Measurements from ENCODE around the gene CLN3.
"Not testable (repeated sequence)": the region's sequence is repeated elsewhere in the genome, so short reads cannot be mapped to it uniquely, and the experiment has no call there.

Gene CLN3

DNA sequence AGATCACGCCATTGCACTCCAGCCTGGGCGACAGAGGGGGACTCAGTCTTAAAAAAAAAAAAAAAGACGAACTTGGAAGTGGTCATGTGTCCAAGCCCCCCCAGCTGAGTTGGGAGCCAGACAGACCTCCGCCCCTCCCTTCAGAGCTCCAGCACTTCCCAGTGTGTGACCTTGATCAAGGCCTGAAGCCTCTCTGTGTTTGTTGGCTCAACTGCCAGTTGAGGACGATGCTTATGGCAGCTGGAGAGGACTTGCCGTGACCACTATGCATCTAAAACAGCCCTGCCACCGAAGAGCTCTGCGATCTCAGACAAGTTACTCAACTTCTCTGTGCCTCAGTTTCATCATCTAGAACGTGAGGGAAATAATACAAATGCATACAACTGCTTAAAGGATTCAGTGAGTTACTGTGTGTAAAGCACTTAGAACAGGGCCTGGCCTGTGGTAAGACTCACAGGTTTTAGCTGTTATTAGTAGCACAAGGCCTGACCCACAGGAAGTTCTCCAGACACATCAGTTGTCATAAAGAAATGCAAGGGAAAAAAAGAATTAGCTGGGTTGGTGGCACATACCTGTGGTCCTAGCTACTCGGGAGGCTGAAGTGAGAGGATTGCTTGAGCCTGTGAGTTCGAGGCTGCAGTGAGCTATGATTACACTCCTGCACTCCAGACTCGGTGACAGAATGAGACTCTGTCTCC, 21.8 kb upstream of the CLN3 start:
- no peak for DNase-seq (ENCODE audit: low read depth)

DNA sequence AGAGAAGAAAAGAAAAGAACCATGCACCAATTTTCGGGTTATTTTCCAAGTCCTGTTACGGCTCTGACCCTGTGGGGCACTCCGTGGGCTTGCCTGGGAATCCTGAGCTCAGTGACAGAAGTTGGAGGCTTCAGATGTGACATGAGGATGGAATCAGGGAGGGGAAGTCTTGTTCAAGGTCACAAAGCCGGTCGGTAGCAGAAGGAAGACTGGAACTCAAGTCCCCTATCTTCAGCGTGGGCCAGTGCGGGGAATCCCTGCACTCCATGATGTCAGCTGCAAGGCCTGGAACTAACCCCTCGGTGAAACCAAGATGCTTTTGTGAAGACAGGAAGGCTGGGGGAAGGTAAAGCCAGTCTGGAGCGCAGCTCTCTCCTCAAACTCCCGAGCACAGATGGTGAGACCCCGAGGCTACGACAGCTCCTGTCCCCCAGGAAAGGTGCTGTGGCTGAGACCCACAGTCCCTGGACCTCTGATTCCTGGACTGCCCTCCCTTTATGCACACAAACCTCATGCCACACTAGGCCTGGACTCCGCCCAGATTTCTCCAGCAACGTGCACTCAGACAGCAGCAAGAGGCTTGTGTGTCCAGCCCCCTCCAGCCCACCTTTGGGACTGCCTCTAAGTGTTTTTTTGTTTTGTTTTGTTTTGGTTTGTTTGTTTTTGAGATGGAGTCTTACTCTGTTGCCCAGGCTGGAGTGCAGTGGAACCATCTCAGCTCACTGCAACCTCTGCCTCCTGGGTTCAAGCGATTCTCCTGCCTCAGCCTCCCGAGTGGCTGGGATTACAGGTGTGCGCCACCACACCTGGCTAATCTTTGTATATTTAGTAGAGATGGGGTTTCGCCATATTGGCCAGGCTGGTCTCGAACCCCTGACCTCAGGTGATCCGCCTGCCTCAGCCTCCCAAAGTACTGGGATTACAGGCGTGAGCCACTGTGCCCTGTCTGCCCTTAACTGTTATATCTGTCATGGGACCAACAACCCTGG, 20.2 kb upstream of the CLN3 start:
- DNase-seq (ENCODE audit: low read depth): no peak

DNA sequence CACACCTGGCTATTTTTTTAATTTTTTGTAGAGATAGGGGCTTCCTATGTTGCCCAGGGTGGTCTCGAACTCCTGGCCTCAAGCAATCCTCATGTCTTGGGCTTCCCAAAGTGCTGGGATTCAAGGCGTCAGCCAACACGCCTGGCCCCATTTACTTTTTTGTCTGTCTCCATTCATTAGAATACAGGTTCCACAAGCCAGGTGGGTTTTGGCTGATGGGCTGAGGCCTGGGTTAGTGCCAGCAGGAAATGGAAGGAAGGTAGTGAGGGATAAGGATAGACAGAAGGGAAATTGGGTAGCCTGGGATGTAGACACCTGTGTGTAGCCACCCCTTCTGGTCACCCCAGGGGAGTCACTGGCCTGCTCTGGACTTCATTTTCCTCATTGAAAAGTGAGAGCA, 19.2 kb upstream of the CLN3 start:
- no peak for DNase-seq (ENCODE audit: low read depth)

DNA sequence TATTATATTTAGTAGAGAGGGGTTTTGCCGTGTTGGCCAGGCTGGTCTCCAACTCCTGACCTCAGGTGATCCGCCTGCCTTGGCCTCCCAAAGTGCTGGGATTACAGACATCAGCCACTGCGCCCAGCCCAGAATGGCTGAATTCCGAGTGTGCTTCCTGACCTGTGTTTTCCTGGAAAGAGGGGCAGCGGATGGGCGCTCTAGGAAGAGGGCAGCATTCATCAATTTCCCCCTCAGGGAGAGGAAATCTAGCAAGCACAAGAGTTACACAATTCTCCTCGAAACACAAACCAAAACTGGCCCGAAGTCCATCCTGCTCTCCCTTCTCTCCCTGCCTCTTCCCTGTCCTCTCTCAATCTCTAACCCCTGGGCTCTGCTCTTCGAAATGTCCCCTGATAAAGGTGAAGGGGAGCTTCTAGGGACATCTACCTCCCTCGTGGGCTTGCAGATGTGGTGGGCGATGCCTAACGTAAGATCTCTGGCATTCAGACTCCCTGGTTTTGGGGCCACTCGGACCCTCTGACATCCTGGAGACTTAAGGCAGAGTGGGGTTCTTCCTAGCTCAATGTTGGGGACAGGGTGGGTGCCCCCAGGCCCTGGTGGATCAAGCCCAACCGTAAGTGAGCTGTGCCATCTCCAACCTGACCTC, 13.7 kb upstream of the CLN3 start:
- DNase-seq (ENCODE audit: low read depth): no peak

DNA sequence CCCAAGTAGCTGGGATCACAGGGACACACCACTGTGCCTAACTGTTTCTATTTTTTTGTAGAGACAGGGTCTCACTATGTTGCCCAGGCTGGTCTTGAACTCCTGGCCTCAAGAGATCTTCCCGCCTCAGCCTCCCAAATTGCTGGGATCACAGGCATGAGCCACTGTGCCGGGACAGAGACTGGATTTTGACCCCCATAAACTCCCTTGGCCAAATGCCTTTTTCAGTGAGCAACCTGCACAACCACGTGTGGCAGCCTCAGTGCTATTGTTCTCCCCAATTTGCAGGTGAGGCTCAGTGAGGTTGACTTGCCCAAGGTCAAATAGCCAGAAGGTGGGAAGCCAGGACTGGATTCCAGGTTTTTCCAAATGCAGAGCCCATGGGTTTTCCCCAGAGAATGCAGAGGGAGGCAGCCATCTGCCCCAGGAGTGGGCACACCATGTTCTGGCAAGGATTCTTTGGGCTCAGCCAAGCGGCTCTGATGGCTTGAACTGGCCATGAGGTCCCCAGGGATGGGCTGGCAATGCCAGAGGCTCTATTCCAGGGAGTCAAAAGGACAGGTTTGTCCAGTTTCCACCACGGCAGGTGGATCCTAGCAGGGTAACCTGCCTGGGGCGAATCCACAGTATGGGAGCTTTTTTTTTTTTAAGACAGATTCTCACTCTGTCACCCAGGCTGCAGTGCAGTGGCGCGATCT, 13.0 kb upstream of the CLN3 start:
- DNase-seq (ENCODE audit: low read depth): no peak

DNA sequence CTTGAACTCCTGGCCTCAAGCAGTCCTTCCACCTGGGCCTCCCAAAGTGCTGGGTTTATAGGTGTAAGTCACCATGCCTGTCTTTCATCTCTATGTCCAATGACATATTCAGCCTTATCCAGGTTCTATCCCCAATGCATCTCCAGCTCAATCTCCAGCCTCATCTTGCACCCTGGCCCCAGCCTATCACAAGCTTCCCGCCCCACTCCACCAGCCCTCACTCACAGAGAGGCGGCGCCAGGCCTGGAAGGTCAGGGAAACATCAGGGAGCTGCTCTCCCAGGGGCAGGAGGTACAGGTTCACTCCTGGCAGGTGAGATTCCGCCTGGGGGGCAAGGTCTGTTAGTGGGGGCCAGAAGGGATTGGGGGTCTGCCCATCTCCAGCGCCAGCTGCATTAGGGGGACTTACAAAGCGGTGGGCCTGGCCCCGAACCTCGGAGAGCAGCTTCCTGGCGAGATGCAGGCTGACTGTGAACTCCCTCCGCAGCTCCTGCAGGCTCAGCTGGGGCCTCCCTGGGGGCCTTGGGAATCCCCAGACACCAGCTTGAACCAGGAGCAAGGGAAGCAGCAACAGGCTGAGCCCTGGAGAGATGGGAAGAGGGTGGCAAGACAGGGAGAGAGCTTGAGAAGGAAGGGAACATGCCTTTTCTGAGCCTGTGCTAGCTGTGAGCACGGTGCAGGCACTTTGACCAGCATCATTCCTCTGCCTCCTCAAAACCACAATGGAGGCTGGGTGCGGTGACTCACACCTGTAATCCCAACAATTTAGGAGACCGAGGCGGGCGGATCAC, 11.8 kb upstream of the CLN3 start:
- peak; percentile 10 for DNase-seq (ENCODE audit: low read depth)

DNA sequence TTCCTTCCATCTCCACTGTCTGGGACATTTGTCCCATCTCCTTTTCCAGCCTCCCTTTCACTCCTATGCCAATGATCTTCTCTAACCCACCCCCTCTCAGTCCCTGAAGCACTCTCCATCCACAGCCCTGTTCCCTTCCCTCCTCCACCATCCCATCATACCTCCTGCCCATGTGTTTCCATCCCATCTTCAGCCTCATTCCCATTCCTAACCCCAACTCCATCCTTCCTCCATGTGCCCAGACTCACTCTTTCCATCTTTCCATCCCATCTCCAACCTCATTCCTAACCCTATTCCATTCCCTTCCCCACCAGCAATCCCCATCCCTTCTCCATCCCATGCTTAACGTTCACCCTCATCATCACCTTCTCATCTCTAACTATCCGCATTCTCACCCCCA, 10.4 kb upstream of the CLN3 start:
- no peak for DNase-seq (ENCODE audit: low read depth)

DNA sequence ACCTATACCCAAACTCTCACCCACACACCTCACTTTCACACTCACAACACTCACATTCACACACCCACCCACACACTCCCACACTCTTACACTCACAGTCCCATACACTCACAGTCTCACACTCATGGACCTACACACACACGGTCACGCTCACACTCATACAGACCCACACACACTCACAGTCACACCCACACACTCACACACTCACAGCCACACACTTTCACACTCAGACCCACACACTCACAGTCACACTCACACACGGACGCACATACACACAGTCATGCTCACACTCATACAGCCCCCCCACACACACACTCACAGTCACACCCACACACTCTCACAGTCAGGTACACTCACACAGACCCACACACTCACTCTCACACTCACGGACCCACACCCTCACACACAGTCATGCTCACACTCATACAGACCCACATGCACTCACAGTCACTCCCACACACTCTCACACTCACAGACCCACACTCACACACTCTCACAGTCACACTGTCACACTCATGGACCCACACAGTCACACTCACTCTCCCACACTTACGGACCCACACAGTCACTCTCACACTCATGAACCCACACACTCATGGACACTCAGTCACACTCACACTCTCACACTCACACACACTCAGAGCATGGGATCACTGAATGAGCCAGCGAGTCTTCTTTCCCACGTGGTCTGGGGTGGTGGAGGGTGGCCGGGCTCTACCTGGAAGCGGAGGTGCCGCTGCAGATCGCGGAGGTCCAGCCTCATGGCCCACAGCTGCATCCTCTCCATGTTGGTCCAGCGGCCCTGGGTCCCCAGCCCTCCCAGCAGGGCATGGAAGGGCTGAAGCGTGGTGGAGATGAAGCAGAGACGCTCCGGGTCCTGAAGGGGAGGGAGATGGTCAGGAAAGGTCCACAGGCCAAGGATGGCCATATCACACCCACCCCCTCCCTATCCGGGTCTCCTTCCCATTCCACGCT, 9.7 kb upstream of the CLN3 start:
- no peak for DNase-seq (ENCODE audit: low read depth)

DNA sequence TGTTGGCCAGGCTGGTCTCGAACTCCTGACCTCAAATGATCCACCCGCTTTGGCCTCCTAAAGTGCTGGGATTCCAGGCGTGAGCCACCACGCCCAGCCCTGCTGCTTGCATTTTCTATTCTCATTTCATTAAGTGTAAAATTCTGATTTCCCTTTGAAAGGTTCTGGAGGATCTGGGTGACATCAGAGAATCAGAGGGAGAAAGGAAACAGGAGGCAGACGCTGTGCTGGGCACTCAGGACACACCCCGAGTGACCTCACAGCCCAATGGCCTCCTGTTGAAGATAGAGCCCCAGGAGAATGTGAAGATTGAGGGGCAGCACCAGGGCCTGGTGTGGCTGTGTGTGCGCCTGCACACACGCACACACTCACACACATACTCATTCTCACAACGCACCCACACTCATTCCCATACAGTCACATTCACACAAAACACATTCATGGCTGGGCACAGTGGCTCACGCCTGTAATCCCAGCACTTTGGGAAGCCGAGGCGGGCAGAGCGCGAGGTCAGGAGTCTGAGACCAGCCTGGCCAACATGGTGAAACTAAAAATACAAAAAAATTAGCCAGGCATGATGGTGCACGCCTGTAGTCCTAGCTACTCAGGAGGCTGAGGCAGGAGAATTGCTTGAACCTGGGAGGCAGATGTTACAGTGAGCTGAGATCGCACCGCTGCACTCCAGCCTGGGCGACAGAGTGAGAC, 8.8 kb upstream of the CLN3 start:
- not testable (repeated sequence) for DNase-seq (ENCODE audit: low read depth)

DNA sequence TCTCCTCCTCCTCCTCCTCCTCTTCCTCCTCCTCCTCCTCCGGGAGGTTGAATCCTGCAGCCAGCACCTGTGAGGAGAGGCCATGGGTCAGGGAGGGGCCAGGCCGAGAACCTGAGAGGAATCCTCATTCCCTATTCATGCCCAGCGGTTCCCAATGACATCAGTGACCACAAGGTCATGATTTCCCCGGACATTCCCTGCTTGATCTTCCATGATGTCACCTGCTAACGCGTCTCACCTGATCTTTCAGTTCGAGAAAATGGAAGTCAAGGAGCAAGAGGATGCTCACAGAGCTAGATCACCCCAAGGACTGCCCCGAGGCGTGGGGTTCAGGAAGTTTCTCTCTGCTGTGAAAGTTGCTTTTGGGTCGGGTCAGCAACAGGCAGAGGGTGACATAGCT, 8.0 kb upstream of the CLN3 start:
- DNase-seq (ENCODE audit: low read depth): no peak

DNA sequence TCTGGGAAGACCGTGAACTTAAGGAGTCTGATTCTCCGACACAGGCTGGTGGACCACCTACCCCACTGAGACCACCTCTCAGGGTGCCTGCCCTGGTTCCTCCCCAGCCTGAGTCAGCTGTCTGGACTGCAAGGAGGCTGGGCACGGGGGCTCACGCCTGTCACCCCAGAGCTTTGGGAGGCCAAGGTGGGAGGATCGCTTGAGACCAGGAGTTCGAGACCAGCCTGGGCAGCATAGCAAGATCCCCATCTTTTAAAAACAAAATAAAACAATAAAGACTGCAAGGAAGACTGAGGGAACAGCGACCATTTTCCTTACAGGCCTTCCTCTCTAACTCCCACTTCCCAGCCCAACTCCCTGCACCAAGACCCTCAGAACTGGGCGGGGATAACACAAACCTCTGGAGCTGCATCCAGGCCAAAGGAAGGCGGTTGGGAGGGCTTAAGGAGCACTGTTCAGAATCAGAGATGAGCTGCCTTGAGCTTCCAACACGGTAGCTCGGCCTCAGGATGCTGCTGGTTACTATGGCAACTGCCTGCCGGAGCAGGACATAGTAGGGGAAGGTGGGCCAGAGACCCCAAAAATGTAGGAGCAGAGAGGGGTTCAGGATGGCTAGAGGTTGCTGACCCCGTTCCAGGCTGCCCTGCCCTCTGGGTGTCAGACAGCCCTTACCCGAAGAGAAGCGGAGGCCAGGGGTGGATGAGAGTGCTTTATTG, 7.0 kb upstream of the CLN3 start:
- DNase-seq (ENCODE audit: low read depth): no peak

DNA sequence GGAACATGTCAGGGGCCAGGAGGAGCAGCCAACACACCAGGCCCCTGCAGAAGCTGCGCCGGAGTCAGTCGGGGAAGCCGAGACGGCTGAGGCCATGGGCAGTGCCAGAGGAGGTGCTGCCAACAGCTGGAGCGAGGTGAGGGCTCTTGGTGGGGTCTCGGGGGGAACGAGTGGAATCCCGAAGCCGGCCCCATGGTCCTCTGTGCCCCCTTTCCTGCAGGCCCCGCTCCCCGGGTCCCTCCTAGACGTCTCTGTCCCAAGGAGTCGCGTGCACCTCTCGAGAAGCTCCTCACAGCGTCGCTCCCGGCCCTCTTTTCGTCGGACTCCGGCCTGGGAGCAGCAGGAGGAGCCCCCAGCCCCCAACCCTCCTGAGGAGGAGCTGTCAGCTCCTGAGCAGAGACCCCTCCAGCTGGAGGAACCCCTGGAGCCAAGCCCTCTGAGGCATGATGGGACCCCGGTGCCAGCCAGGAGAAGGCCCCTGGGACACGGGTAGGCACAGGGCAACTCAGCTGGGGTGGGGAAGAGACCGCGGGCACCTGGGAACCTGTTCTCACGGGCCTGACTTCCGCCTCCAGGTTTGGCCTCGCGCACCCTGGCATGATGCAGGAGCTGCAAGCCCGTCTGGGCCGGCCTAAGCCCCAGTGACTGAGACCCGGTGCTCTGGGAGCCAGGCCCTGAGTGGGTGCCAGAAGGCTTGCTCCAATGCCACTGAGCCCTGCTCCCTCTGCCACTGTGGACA, 6.2 kb upstream of the CLN3 start:
- no peak for DNase-seq (ENCODE audit: low read depth)

DNA sequence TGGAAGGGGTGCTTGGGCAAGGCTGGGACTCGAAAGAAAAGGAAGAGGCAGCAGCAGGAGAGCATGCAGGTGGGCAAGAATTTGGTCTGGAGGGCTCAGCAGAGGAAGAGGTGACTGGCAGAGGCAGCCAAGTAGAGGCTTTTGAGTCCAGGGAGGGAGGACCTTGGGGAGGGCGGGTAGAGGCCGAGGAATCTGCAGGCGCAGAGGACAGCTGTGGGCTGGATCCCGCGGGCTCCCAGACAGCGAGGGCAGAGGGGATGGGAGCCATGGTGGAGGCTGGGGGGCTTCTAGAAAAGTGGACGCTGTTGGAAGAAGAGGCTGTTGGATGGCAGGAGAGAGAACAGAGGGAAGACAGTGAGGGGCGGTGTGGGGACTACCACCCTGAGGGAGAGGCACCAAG, 5.5 kb upstream of the CLN3 start:
- no peak for DNase-seq (ENCODE audit: low read depth)

DNA sequence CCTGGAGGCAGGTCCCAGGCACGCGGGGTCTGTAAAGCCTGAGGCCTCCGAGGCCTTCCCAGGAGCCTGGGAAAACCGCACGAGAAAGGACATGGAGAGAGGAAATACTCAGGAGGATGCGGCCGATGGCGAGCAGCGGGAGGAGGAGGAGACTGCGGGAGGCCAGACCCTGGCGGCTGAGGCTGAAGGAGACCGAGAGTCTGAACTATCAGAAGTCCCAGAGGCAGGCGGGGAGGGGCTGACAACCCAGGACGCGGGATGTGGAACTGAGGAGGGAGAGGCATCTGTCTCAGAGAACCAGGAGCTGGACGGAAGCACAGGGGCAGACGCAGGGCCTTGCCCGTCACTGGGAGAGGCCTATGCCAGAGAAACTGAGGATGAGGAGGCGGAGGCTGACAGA, 5.0 kb upstream of the CLN3 start:
- DNase-seq (ENCODE audit: low read depth): no peak

DNA sequence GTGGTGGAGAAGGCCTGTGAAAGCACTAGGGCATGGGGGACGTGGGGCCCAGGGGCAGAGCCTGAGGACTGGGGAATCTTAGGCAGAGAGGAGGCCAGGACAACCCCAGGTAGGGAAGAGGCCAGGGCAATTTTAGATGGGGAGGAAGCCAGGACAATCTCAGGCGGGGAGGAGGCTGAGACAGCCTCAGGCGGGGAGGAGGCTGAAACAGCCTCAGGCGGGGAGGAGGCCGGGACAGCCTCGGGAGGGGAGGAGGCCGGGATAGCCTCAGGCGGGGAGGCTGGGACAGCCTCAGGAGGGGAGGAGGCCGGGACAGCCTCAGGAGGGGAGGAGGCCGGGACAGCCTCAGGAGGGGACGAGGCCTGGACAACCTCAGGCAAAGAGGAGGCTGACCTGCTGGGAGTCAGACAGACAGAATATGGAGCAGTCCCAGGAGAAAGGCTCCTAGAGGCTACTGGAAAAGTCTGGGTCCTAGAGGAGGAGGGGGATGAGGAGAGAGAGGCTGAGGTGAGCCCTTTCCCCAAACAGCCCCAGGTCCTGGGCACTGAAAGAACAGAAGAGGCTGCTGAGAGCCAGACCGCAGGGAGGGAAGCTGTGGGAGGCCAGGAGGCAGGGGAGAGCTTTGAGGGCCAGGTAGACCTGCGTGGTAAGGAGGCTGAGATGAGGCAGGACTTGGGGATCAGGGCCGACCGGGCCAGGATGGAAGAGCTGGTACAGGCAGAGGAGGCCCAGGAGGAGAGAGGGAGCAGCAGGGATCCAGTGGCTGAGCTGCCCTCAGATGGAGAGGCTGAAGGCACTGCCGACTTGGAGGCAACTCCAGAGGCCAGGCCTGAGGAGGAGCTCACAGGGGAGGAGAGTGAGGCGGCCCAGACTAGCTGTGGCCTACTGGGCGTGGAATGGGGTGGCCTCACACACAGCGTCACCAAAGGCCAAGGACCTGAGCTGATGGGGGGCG, 4.2 kb upstream of the CLN3 start:
- DNase-seq (ENCODE audit: low read depth): no peak

DNA sequence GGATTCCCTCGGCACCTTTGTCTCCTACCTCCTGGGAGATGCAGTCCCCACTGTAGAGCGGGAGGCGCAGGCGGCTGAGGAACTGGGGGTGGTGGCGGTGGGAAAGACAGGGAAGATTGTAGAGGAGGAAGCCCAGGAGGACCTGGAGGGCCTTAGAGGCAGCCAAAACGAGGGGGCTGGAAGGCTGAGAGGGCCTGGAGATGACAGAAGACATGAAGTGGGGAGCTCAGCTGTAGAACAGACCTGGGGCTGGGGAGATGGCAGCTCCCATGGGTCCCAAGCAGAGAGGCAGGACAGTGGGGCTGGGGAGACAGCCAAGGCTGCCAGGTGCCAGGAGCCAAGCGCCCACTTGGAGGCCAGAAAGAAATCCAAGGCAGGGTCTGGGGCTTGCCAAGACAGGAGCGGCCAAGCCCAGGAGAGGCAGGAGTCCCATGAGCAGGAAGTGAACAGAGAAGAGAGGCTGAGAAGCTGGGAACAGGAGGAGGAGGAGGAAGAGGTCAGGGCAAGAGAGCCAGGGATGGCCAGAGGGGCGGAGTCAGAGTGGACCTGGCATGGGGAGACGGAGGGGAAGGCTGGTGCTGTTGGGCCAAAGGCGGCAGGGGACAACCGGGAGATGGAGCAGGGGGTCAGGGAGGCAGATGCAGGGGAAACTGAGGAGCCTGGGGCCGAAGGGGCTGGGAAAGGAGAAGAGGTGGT, 3.4 kb upstream of the CLN3 start:
- no peak for DNase-seq (ENCODE audit: low read depth)

All from amniotic epithelial cell (primary cell).